SK-MEL-5 (cell line): ENCODE data around the gene GLI3. TPM values are rescaled to one million over a fixed set of nuclear protein-coding genes. Genes with fewer than 3 reads are reported as not detected.
"Not testable (repeated sequence)": the region's sequence is repeated elsewhere in the genome, so short reads cannot be mapped to it uniquely, and the experiment has no call there.

Source experiments
- DNase-seq: peaks from one replicate; pipeline ENCODE4 v3.0.0-alpha.2; 2016; ENCODE audit warnings: low read depth, low spot score
- in situ Hi-C: cut with HindIII; loops from 2 replicates; pipeline ENCODE4 v1.10.0; 2016; ENCODE audit warnings: low sequenced_read_pairs, high pct_unique_total_duplicates, low pct_unique_long_range_greater_than_20kb
- total RNA-seq: library from RNA; depleted of rRNA; stranded (reverse); fragments of >200 nt; shearing (Covaris generic); gene quantifications from 2 replicates; pipeline ENCODE4 v1.2.3, GENCODE V29; 2014

GLI3 gene
- total RNA-seq, 1 experiment from 2014 or later, result 2.7 TPM

DNA sequence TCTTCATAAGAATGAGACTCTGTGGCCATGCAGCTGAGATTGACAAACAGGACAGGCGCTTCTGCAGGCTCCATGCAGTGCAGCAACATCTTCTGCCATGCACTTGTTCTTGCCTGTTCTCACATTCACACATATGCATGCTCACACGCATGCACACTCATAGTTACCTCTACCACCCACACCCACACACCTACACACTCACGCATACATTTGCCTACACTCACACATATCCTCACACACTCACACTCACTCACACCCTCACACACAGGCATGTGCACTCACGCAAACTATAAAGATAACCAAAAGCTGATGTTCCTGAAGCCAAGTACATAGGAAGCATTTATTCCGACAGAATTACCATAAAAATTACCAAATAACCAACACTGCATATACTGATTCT, 15.7 kb downstream of the GLI3 start:
- in situ Hi-C loops, result no loop called here
- no peak for DNase-seq

DNA sequence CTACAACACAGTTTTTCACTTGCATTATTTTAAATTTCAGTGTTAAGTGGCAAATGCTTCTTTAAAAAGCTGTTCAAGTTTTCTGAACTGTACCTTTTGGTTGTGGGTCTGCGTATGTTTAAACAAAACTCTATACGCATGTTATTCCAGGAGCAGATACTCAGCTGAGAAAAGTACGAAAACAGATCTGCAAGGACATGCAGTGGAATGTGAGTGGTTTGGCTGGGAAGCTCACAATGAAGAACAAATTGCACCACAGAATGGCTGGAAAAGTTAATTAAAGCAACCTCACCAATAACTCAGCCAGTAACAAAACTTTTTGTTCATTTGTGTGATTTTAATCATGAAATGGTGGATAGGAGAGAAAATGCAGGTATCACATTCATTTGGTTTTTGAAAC, 17.6 kb downstream of the GLI3 start:
- in situ Hi-C loops, result no loop called here

DNA sequence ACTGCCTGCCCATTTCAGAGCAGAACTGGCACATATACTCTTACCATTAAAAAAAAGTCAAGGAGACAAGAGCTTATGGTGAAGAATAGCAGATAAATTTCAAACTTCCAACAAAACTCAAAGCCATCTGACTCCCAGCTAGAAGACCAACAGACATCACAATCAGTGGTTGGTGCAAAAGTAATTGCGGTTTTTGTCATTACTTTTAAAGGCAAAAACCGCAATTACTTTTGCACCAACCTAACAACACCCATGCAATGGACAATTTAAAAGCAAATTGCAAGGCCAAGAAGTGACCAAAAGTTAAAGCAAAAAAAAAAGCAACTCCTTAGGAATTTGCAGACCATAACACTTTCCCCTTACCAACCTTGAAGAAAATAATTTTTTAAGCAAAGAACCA, 18.8 kb downstream of the GLI3 start:
- in situ Hi-C loops, result no loop called here
- DNase-seq, result no peak

More for the DNA sequence above, 17.6 kb downstream of the GLI3 start:
- no peak for DNase-seq

DNA sequence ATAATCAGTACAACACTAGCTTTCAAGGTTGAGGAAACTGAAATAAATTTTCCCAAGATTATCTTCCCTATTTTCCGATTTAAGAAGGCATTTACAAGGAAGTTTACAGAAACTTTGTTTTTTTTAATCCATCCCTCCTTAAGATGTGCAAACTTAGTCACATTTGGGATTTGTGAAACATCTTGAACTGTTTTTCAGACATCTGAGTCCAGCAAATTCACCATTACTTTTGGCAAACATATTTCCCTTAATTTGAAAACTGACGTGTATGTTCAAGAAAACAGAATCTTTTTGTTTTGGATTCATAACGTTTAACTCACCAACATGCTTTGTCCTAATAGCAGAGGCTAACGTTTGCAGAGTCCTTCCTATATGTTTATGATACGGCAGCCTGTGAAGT, 19.5 kb downstream of the GLI3 start:
- no peak for DNase-seq
- in situ Hi-C loops, result no loop called here

DNA sequence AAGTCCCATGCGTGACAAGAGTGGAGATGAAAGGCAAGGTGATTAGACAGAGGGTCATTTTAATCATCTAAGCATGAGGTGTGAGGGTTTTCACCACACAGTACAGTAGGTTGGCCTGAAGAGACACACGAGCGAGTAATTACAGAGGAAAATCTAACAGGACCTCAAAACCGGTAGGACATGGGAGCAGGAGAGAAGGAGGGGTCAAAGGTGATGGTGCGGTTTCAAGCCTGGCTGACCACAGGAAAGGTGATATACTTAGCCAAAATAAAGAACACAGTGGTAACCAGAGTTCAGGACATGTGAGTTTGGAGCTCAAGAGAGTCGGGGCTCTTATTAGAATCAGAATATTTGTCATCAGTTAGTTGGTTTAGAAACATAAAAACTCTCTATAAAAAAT, 20.0 kb downstream of the GLI3 start:
- no peak for DNase-seq
- in situ Hi-C loops, result no loop called here

DNA sequence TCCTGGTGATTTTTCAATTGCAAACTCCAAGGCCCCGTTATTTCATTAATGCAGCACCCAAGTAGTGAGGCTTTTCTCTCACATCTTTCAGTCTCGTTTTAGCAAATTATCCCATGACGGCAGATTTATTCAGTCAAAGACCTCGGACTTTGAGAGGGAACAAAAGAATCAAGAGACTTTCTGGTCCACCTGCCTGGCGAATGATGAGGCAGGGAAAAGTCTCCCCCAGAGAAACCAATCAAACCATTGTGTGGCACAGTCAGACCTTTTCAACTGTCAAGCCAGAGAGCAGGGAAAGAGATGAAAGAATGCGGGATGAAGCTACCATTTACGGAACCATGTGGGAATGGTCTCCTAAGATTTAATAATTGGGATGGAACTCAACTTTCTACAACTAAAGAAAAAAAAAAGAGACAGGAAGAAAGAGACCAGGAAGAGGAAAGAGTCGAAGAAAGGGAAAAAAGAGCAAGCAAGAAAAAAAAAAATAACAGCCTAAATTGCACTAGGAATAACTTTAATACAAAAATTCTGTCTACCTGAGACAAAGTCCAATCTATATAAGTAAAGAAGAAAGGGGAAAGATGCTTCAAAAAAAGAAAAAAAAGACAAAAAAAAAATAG, 22.8 kb downstream of the GLI3 start:
- in situ Hi-C loops, result no loop called here
- no peak for DNase-seq

DNA sequence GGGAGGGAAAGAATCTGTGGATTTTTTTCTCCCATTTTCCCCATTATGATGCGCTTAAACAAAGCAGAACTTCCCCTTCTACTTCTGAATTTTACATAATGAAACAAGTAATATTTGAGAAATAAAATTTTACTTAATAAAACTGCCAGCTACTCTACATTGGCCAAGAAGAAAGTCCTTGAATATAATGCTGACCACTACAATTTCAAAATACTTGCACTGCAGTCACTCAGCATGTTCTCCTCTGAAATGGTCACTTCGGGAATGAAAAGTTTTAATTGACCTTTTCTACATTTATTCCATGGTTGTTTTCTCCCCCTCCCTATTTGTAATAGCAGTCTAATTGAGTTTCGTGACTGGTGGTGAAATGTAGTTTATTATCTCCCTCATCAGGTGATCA, 23.9 kb downstream of the GLI3 start:
- in situ Hi-C loops, result no loop called here
- DNase-seq, result no peak

DNA sequence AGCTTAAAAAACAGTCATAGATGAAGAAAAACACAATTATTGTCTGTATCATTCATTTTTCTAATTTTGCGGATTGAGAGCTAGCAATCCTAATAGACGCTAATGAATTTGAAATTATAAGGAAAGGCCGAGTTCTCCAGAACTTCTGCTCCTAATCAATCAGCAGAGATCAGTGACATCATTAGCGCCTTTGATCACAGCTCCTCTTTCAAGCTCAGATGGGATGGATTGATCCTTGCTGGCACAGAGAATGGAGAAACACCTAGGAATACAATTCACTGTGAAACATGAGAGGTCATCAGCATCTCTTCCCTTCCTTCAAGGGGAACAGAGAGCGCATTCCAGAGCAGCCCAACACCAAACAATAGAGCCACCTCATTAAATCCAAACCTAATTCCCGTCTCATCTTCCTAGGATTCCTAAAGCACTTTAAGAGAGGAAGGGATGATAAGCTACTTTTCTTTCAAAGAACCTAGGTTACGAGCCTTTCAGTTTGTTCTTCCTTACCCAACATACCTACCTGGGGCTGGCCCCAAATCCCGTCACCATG, 24.4 kb downstream of the GLI3 start:
- no peak for DNase-seq
- in situ Hi-C loops, result no loop called here

DNA sequence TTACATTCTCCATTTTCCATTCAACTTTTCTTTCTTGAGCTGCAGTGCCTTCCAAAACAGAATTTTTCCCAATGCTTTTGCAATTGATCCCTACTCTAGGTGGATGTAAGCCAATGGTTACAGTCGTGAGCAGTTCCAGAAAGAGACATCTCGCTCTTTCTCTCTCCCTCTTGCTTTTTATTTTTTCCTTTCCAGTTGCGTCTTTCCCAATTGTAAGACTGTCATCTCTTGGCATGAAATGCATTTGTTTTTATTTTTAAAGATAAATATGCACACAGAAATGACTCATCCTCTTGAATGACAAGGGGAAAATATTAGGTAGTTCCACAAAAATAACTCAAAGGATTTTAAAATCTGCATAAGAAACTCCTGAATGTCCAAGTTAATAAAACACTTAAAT, 25.1 kb downstream of the GLI3 start:
- DNase-seq, result no peak
- in situ Hi-C loops, result no loop called here

DNA sequence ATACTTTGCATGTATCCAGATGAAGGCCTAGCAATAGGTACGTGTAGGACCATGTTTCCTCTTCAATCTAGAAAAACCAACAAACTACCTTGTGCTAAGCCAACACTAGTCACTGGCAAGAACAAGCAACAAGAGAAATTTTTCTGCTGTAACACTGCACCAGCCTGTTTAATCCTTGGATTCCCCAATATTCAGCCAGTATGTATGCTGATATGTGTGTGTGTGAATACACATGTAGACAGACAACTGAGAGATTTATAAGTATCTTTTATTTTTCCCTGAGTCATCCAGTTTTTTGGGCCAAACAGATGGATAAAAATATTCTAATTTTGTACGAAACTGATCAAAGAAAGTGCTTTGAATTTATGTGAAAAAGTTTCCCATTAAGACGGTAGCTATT, 26.2 kb downstream of the GLI3 start:
- in situ Hi-C loops, result no loop called here
- DNase-seq, result no peak

DNA sequence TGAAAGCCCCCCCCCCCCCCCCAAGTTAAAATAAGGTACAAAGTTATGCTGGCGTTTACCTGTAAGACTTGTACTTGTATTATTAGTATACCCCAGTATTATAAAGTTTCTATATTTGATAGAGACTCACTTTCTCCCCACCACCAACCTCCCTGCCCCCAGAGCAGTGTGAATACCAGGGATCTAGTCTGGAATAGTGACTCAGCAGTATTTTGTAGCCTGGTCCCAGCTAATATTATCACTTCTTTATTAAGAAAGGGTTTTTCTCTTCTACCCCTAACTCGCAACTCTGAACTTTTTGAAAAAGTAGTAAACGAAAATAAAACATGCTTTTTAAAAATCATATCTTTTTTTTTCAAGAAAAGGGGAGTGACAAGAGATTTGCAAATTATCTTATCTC, 26.7 kb downstream of the GLI3 start:
- in situ Hi-C loops, result no loop called here
- no peak for DNase-seq

DNA sequence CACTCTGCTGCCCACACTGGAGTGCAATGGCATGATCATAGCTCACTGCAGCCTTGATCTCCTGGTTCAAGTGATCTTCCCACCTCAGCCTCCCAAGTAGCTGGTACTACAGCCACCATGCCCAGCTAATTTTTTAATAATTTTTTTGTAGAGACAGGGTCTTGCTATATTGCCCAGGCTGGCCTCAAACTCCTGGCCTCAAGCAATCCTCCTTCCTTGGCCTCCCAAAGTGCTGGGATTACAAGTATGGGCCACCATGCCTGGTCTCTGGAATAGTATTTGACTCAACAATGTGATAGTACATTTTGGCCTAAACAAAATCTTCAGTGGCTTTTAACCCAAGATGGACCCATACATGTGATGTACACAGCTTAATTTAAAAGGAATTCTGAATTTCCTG, 27.9 kb downstream of the GLI3 start:
- in situ Hi-C loops, DNase-seq: not testable (repeated sequence)

DNA sequence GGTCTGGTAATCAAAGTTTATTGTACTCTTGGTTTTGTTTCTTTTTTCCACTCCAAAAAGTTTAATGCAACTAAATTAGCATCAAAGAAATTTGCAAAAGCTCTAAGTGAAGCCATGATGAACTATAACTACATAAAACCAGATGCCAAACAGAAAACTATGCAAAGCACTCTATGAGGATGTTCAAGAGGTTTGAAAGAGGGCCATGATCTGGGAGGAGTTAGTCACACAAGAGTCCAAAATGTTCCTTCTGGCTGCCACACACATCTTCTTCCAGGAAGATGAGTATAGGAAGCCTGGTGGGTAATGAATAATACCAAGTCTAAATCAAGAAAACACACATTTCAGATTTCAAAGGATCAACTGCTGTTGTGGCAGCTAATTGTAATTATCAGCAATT, 28.4 kb downstream of the GLI3 start:
- in situ Hi-C loops, result no loop called here
- DNase-seq, result no peak

DNA sequence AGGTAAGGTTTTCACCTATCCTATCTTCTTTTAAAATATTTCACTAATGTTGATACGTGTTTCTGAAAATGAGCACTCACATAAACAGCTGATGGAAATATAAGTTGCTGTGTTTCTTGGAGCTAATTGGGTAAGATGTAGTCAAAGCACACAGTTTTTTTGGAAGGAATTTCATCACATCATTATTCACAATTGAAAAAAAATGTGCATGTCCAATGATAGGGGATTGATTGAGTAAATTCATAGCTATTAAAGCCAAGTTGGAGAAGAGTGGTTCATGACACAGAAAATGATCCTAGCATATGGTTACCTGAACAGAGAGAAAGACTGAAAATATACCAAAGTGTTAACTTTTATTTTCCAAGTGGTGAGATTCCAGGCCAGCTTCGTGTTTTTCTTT, 29.6 kb downstream of the GLI3 start:
- no peak for DNase-seq
- in situ Hi-C loops, result no loop called here

DNA sequence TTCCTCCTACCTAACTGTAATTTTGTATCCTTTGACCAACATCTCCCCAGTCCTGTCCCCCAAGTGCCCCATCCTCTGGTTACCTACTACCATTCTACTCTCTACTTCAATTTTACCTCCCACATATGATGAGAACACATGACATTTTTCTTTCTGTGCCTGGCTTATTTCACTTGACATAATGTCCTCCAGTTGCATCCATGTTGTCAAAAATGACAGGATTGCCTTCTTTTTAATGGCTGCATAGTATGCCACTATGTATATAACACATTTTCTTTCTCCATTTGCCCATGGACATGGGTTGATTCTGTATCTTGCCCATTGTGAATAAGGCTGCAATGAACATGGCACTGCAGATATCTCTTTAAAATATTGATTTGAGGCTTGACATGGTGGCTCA, 33.7 kb downstream of the GLI3 start:
- DNase-seq, result no peak
- in situ Hi-C loops, result no loop called here

DNA sequence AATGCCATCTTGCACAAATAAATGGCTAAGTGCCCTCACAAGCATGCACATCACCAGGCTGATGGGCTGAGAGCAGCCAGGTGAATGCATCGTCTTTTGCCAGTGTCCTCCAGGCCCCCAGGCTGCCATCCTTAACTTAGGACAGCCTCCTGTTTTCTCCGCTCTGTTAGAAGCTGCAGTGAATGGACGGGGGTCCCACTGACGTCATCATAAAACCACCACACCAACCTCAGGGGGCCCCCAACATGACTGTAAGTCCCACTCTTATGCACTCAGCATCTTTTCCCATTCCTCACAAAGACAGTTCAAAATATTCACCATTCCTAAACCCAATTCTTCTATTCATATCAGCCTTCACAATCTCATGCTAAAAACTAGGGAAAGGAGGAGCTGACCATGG, 34.4 kb downstream of the GLI3 start:
- in situ Hi-C loops, result no loop called here
- DNase-seq, result no peak

DNA sequence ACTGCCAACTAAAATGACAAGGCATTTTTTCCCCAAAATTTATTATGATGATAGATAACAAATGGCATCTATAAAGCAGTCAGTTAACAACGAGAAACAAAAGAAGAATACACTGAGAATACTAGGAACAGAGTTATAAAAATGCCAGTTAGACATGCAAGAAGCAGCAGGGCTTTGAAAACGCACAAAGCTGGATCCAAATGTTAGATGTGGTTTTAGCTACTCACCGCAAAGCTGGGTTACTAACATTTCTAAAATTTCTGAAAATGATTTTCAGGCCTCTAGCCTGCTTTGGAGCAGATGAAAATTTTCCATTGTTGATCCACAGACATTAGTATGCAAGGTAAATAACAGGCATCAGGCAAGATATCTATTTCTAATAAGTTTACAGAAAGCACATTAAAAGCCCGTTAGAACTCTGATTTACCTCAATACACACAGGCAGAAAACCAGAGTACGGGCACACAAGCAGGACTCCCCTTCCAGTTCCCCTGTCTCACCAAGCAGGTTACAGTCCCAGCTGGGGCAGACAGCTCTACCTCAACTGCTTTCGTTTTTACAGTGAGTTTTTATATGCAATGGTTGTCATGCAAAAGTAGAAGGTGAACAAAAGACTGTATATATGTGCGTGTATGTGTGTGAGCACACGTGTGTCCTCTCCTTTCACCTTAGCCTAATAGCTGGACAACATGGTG, 37.9 kb downstream of the GLI3 start:
- DNase-seq, result no peak
- in situ Hi-C loops, result no loop called here

DNA sequence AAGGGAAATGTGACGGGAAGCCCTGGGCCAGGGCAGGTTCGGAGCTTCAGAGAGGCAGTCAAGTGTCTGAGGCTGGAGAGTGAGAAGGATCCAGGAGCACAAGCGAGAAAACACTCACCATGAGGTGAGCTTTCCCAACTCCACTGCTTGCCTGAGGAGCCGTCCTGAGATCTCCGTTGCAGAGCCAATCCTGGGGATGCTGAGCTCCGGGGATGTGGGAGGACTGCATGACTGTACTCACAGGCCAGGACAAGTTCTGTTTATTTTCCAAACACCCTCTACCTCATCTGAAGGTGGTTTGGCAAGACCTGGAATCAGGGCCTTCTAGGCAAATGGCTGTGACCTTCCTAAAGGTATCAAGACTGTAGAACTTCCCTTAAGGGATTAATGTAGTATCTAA, 38.7 kb downstream of the GLI3 start:
- no peak for DNase-seq
- in situ Hi-C loops, result no loop called here

DNA sequence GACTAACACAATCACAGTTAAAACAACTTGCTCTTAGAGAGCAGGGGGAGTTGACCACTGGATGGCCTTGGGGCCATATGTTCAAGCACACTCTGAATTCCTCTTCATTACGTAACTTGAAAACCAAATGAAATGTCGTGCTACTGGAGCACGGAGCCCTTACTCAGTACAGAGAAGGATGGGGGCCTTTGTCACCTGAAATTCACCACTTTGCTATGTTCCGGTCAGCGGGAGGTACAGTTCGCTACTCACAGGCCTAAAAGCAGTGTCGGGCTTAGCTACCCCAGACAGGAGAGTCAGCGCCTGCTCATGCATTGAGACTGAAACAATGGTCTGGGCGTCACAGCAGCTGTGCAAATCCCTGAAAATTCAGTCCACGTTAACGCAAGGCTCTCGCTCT, 39.6 kb downstream of the GLI3 start:
- in situ Hi-C loops, result no loop called here
- no peak for DNase-seq
